Stimulated activated naive CD4-positive, alpha-beta T cell (primary cell): Measurements from ENCODE around the gene PDLIM7.
"Not testable (repeated sequence)": the region's sequence is repeated elsewhere in the genome, so short reads cannot be mapped to it uniquely, and the experiment has no call there.

Experiments used
- DNase-seq, 6 experiments: peaks; one replicate each; lab custom pipeline; 2025; lab: John Stamatoyannopoulos, UW

The PDLIM7 gene

DNA sequence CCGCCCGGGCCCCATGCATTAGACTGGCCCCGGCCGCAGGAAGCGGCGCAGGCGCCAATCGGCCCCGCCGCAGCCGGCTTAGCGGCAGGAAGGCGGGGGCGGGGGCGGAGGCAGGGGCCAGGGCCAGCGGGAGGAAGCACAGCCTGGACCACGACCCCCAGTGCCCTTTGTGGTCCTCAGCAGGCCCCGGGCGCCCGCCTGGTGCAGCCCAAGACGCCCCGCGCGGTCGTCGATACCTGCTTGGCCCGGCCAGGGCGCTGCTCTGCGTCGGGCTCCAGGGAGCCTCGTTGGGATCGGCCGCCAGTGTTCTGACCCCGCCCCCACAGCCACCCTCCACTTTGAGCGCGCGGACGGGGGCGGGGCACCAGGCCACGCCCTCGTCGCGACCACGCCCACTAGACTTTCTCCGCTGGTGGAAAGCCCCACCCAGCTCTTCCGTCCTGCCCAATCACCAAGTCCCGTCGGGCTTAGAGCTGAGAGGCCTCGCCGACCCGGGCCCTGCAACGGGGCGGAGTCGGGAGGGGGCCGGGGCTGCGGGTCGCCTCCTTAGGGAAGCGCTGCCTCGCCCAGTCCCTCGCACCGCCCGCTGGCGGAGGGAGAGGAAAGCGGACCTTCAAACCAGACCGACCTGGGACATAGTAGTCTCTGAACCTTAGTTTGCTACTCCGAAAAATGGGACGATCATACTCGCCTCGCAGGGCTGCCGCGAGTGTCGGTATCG is at the start of gene PDLIM7:
TSS of gene PDLIM7 (minus strand) at position 313 of the 721 bp plus-strand sequence. CDS start 1,092 bp downstream, outside the sequence.
- peak; percentile 85 to 94 (median 90) for DNase-seq

DNA sequence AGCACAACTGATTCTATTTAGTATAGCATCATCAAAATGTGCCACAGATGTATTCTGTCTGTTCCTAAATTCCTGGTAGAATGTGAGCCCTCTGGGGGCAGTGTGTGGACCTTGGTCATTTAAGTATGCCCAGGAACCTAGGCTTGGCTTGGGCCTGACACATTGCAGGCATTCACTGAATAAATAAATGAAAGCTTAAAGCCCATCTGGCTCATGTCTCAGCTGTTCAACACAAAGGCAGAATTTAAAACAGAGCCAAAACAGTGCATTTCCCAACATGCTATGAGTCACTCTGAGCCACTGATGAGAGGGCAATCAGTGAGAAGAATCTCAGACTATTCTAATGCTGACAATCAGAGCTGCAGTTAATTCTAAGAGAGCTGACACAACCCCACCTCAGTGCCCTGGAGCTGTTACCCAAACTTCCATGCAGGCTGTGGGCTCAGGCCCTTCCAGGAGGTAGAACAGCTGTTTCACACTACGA is 48.9 kb upstream of the PDLIM7 start:
- DNase-seq = no peak

DNA sequence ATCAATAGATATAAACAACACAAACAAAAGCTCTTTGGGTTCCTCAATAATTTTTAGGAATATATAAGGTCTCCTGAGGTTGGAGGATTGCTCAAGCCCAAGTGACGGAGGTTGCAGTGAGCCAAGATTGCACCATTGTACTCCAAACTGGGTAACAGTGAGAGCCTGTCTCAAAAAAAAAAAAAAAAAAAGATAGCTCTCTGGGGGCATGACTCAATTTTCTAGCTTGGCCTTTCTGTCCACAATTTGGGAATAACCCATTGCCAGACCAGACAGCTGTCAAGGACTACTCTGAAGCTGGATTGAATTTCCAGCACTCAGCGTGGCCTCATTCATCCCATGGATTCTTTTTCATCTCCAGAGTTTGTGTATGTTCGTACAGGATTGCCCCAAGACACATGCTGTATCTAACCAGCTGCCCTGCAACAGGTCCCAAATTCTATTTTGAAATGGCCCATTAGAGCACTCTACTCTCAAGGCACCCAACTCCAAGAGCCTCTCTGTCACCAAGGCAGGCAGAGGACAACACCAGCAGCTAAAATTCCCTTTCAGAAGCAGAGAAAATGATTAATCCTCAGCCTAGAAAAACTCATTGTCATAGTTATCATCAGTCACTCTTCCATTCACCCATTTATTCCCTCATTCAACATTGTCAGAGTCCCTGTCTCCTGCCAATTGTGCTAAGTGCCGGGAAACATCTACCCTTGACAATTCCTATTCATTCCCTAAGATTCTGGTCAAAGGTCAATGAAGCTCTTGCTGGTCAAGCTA is 48.3 kb upstream of the PDLIM7 start:
- DNase-seq = no peak

GRCh38 chr5:177542816-177543465 is 45.5 kb upstream of the PDLIM7 start:
- DNase-seq = no peak

DNA sequence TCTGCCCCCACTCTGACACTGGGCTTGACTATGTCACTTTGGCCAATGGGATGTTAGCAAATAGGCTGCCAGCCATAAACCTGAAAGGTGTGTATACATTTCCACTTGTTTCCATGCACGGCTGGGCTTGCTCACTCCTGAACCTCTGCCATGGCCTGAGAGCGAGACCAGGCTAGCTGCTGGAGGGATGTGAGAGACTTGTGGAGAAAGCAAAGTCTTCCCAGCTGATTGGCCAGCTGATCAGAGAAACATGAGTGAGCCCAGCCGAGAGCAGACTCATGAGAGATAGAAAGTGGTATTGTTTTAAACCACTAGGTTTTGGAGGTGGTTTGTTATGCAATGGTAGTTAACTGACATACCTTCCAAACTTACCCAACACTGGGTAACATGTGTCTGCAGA is 43.0 kb upstream of the PDLIM7 start:
- DNase-seq = no peak

DNA sequence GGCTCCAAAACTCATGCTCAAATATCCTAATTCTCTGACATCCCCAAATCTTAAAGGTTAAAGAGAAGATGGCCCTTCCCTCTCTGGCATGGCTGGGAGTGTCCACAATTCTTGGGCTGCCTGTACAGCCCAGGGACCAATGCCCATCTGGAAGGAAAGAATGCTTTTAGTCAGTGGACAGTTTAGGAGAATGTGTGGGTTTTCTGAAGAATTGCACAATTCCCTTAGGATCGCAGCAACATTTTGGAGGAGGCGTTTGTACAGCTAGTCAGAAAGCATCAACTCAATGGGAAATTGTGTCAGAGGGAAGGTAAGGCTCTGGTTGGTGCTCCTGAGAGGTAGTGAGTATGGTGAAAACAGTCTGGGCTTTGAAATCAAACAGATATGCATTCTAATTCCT is 42.0 kb upstream of the PDLIM7 start:
- DNase-seq = no peak

DNA sequence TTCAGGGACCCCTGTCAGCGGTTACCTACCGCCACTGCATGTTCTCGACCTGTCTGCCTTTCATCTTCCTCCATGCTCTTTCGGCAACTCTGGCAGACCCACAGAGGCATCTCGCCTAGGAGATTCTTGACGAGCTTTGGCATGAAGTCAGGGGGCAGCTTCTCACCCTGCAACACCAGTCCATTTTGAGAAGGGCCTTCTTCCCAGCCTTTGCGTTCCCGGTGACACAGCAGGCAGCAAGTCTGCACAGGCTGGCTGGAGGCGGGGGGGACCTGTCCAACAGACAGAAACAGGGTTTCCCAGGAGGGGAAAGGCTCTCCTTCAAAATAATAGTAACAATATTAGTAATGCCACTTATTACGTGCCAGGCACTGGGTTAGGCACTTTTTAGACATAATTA is 41.5 kb upstream of the PDLIM7 start:
- no peak for DNase-seq

DNA sequence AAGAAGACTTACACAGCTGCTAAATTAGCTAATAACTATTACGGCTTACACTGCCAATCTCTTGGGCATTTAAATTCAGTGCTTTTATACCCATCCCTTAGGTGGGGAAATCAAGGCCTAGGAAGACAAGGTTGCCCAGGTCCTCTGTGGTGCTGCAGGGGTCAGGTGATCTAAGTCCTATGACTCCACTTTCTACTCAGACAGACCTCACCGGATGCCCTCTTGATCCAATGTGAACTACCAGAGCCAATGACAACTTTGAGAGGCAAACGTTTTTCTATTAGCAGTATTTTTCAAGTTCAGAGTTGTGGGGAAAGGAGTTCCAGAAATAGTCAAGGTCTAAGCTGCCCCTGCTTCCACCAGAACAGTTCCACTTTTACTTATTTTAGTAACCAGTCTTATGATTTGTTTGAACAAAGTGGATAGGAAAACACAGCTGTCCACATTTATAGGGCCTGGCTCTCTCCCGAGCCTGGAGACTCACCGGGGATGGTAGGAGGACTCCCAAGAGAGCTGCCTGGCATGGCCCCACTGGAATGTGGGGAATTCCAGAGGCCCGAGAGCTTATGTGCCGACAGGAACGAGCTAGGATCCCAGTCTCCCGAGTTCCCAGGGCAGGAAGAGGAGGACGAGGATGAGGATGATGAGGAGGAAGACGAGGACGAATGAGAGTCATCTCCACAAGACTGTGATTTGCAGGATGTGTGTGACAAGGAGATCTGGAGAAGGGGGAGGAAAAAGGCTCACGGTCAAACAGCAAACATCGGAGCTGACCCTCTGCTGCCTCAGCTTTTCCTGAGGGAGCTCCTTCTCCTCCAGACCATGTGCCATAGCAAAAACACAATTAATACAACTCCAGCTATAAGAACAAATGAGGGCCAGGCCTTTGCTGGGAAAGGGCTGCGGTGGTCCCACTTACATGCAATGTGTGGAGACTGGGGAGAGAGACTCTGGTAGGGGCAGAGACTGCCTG is 40.3 kb upstream of the PDLIM7 start:
- DNase-seq = no peak

DNA sequence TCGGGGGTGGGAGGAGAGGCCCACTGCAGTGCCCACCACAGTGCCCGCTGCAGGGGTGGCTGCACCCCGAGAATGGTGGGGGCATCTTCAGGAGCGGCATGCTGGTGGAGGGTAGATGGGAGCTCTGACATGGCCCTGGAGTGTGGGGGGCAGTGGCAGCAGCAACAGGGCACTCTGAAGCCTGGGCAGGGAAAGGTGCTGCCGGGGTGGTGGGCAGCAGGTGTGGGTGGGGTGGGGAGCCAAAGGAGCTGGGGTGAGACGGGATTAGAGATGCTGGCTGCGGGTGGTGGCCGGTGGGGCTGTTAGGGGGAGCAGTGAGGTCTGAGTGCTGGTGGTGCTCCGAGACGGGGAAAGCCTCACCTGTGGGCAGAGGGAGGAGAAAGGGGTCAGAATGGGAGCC is 39.0 kb upstream of the PDLIM7 start:
- no peak for DNase-seq

- no peak for DNase-seq
Observed at GRCh38 chr5:177535125-177535524, 37.7 kb upstream of the PDLIM7 start.

GRCh38 chr5:177534433-177534832 is 37.0 kb upstream of the PDLIM7 start:
- not testable (repeated sequence) for DNase-seq

DNA sequence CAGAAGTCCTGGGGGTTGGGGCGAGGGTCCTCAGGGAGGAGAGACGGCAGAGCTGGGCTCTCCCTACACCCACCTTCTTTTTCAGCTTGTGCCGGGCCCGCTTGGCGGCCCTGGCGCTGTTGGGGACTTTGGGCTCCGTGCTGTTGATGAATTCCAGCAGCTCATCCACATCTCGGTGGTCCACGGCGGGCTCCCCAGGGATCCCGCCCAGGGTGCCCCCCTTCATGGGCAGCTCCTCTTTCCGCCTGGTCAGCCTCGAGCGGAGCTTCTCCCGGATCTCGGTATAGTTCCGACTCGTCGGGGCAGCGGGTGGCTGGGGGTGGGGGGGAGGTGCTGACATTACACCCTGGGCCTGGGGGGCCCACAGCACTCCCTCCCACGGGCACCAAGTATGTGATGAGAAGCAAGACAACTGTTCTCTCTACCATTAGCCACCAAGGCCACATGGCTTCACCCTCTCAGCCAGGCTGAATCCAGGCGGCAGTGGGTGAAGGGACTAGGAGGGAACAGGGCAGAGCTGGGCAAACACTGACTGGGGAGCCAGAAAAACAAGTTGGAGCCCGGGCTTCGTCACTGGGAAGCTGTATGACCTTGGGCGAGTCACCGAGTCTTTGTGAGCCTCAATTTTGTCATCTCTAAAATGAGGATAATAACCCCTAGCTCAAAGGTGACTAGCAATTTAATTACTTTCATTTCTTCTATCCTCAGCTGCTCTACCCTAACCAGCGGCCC is 34.0 kb upstream of the PDLIM7 start:
- no peak for DNase-seq

- no peak for DNase-seq
Observed at GRCh38 chr5:177530638-177531037, 33.2 kb upstream of the PDLIM7 start.

DNA sequence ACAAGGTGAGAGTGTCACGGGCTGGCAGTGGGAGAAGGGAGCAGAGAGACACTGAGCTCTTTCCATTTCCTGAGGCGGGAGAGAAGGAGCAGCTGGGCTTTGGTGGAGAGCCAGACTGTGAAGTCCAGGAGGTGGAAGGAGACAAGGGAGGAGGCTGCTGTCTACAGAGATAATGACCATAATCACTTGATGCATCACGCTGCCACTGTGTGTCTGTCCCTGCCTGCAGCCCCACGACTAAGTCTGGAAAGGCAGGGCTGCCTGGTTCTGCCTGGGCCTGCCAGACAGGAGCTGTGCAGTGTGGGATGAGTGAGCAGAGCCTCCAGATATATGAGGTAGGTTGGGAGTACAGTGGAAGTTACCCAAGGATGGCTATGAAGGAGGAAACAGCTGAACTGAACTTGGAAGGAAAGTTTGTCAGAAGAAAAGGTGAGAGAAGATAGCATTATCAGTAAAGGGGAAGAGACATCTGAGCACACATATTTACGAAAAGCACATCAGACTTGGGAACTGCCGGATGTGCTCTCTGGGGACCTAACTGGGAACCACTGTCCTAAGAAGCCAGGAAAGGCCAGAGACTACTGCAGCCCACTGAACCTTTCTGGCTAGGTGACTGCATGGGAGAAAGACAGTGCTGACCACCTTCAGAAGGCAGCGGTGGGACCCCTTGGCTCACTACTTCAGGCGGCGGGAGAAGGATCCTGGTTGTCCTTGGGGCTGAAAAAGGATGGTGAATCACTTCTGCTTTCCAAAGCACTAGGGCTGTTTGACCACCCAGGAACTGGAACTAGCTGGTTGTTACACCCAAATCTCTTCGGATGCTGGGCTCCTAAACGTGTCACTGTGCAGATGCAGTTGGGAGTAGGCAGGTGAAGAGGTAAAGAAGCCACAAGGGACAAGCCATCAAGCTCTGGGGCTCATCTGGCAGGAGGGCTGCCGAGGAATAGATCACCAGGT is 32.1 kb upstream of the PDLIM7 start:
- no peak for DNase-seq

DNA sequence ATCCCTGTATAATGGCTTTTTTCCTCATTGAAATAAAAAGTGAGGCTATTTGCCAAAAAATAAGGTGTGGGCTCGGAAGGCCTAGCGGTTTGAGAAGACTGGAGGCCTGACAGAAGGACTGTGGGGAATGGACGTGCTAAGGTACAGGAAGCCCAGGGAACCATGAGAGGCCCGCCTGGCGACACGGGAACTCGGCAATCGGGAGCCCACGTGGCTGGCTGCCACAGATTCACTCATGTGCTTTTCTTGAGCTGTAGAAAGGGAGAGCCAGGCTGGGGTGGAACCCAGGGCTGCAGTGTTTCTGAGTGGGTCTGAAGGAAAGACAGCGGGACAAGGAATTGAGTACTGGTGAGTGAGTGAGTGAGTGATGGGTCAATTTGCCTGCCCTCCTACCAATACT is 31.2 kb upstream of the PDLIM7 start:
- no peak for DNase-seq

DNA sequence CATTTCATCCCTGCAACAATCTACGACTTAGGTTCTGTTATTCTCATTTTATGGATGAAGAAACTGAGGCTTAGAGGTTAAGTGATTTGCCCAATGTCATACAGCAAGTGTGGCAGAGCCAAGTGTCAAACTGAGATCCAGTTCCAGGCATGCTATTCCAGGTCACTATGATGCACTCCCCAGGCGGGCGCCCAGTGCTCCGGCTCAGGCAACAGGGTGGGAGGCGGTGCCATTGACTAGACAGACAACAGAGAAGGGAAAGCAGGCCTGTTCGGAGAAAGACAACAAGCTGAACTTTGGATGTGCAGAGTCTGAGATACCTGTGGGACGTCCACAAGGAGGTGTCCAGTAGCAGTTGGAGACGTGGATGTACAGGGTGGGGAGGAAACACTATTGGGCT is 30.2 kb upstream of the PDLIM7 start:
- DNase-seq = no peak

DNA sequence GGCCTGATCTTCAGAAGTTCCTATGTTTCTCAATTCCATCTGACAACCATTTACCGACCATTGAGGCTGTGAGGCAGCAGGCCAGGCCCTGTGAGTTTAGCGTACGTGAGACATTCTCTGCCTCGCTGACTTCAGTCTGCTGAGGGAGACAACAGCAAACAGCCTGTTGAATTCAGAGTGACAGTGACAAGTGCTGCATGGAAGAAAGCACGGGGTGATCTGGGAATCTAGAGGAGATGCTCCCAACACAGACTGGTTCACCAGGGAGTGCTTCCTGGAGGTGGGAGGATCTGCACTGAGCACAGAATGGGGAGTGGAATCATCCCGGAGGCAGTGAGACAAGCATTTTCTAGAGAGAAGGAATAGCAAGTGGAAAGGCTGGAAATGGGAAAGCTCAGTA is 29.4 kb upstream of the PDLIM7 start:
- no peak for DNase-seq

DNA sequence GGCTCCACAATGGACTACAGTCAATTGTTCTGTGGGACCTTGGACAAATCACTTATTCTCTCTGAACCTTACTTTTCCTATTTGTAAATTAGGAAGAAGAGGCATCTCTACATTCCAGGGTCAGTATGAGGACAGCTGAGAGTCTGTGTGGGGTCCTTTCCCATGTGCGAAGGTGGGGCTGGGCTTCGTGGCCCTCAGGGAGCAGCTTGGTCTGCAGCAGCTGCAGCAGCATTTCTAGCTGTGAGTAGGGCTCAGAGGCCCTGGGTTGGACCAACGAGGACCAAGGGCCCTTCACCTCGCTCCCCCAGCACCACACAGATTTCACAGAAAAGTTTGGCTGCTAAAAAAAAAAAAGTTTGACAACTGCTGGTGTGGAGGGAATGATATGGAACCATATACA is 28.8 kb upstream of the PDLIM7 start:
- no peak for DNase-seq

- DNase-seq = no peak
Observed at GRCh38 chr5:177524941-177525655, 27.7 kb upstream of the PDLIM7 start.
